Ascending aorta (tissue), 2 donors: Measurements from ENCODE around the gene KLK5. TPM values are rescaled to one million over a fixed set of nuclear protein-coding genes. Genes with fewer than 3 reads are reported as not detected.

Experiments used
- DNase-seq, 2 donors: peaks; one replicate each; pipeline ENCODE4 v3.0.0-alpha.2; 2019; ENCODE audit warnings: low spot score in 2 of 2
- H3K27ac ChIP-seq, 2 donors: fragments of 200-600 bp; sonication (generic); one replicate each; pipeline ENCODE4 v1.5.1; 2016 to 2017; ENCODE audit warnings: mild to moderate bottlenecking in 1 of 2
- H3K27me3 ChIP-seq: fragments of 200-600 bp; sonication (generic); one replicate; pipeline ENCODE4 v1.5.1; 2017
- H3K36me3 ChIP-seq, 2 donors: fragments of 200-600 bp; sonication (generic); one replicate each; pipeline ENCODE4 v1.5.1; 2016
- H3K4me1 ChIP-seq, 2 donors: fragments of 200-600 bp; sonication (generic); one replicate each; pipeline ENCODE4 v1.5.1; 2016 to 2017; ENCODE audit warnings: mild to moderate bottlenecking in 1 of 2
- H3K4me3 ChIP-seq, 2 donors: fragments of 200-600 bp; sonication (generic); one replicate each; pipeline ENCODE4 v1.5.1; 2016 to 2017; ENCODE audit warnings: mild to moderate bottlenecking in 1 of 2
- H3K9me3 ChIP-seq, 2 donors: fragments of 200-600 bp; sonication (generic); one replicate each; pipeline ENCODE4 v1.5.1; 2016
- CTCF ChIP-seq, 3 experiments: fragments of 200-600 bp in 2 of 3; fragments of 450-650 bp in 1 of 3; sonication (generic) in 2 of 3; IDR thresholded peaks; one replicate each; pipeline ENCODE4 v1.5.1; 2016 to 2019; ENCODE audit warnings: antibody characterized with exemption in 3 of 3, mild to moderate bottlenecking in 1 of 3, moderate library complexity in 1 of 3
- intact Hi-C: fragments of 100-400 bp; cut with DNase I; formaldehyde crosslinking; loops from one replicate; pipeline ENCODE4 v1.15.1; 2023
- total RNA-seq: library from RNA; depleted of rRNA; stranded (reverse); fragments of >200 nt; gene quantifications from one replicate; pipeline ENCODE4 v1.1.0, GENCODE V29; 2016

KLK5 gene
- total RNA-seq, 1 donor from 2014 or later: not detected

GRCh38 chr19:50967929-50968715 lies 15.3 kb upstream of the KLK5 start:
- intact Hi-C loops: no loop called here
- Histone ChIP-seq H3K4me1 (no peaks in the 10 kb centered on the region), H3K9me3 (no peaks in the 10 kb centered on the region), H3K4me3 (no peak overlapping the region), H3K27me3 (no peaks in the 10 kb centered on the region), H3K36me3 (no peaks in the 10 kb centered on the region), H3K27ac (no peak overlapping the region)
- no peak for DNase-seq
- no peak for TF ChIP-seq CTCF (IDR thresholded peaks at IDR 0.05)

DNA sequence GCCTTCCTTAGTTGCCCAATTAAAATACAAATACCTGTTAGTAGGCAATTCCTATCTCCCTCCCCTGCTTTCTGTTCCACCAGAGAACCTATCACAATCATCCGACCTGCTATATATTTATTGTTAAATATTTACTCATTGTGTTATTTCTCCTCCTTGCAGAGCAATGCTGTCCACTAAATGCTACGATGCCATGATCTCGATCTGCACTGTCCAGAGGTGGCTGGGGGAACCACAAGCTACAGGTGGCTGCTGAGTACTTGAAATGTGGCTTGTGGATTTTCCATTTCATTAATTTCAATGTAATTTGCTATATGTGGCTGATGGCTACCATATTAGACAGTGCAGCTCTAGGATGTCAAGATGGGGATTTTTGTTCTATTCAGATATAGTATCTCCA lies 11.4 kb upstream of the KLK5 start:
- H3K9me3 ChIP-seq: no peaks in the 10 kb centered on the region
- no peaks in the 10 kb centered on the region for H3K27me3 ChIP-seq
- DNase-seq: no peak
- intact Hi-C loops: no loop called here
- H3K36me3 ChIP-seq: no peaks in the 10 kb centered on the region
- H3K4me3 ChIP-seq: no peak overlapping the region
- no peak overlapping the region for H3K27ac ChIP-seq
- no peaks in the 10 kb centered on the region for H3K4me1 ChIP-seq
- TF ChIP-seq CTCF (IDR thresholded peaks at IDR 0.05): no peak

DNA sequence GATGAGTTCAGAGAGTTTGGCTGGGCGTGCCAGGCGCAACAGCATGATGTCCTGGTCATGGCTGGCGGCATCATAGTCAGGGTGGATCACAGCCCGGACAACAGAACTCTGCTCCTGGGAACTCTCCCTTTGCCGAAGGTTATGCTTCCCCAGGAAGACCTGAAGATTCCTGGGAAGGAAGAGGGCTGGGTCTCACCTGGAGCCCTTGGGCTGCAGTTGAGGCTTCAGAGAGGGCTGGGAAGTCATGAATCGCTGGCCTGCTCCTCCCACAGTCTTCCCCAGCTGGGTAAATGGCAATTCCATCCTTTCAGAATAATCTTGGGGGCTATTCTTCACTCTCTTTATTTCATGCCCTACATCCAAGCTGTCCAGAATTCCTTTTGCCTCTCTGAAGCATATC lies 10.5 kb upstream of the KLK5 start:
- Histone ChIP-seq H3K27ac (no peak overlapping the region), H3K36me3 (no peaks in the 10 kb centered on the region)

GRCh38 chr19:50962245-50962644 lies 9.4 kb upstream of the KLK5 start:
- no peak overlapping the region for H3K27ac ChIP-seq
- H3K4me3 ChIP-seq: no peak overlapping the region
- no peaks in the 10 kb centered on the region for H3K27me3 ChIP-seq
- no peak for TF ChIP-seq CTCF (IDR thresholded peaks at IDR 0.05)
- intact Hi-C loops: no loop called here
- H3K9me3 ChIP-seq: no peaks in the 10 kb centered on the region
- no peaks in the 10 kb centered on the region for H3K36me3 ChIP-seq
- no peaks in the 10 kb centered on the region for H3K4me1 ChIP-seq
- DNase-seq: no peak

More for the DNA sequence above, 10.5 kb upstream of the KLK5 start:
- intact Hi-C loops: no loop called here
- no peaks in the 10 kb centered on the region for H3K4me1 ChIP-seq
- no peaks in the 10 kb centered on the region for H3K9me3 ChIP-seq
- no peaks in the 10 kb centered on the region for H3K27me3 ChIP-seq
- no peak overlapping the region for H3K4me3 ChIP-seq
- TF ChIP-seq CTCF (IDR thresholded peaks at IDR 0.05): no peak
- DNase-seq: no peak

GRCh38 chr19:50959731-50960500 lies 7.1 kb upstream of the KLK5 start:
- H3K4me1 ChIP-seq: no peaks in the 10 kb centered on the region
- H3K27me3 ChIP-seq: no peaks in the 10 kb centered on the region
- no peaks in the 10 kb centered on the region for H3K36me3 ChIP-seq
- intact Hi-C loops: no loop called here
- no peak for TF ChIP-seq CTCF (IDR thresholded peaks at IDR 0.05)
- no peak for DNase-seq
- H3K4me3 ChIP-seq: no peak overlapping the region
- H3K27ac ChIP-seq: no peak overlapping the region
- no peaks in the 10 kb centered on the region for H3K9me3 ChIP-seq
